Natural killer cell (primary cell): ENCODE results near the gene SEC24D. TPM values are rescaled to one million over a fixed set of nuclear protein-coding genes. Genes with fewer than 3 reads are reported as not detected.

Source experiments
- ATAC-seq, 3 donors: fragments of 150-1000 bp in 2 of 3; fragments of 200-7000 bp in 1 of 3; cut with Tn5 transposase; 1 replicate in 1 of 3; 2 replicates in 2 of 3; pipeline ENCODE4 v1.10.0; 2021; ENCODE audit warnings: mild to moderate bottlenecking in 2 of 3, moderate library complexity in 2 of 3
- DNase-seq, 2 donors: peaks; one replicate each; pipeline versions ENCODE4 v3.0.0 to v3.0.0-alpha.2; 2013 to 2021; ENCODE audit warnings: mixed read lengths in 1 of 2
- H3K27ac ChIP-seq: one replicate; pipeline ENCODE4 v1.5.1; 2013; ENCODE audit warnings: mild to moderate bottlenecking, low read length
- H3K27me3 ChIP-seq: one replicate; pipeline ENCODE4 v1.6.1; 2013; ENCODE audit warnings: low read length; ENCODE audit not compliant: control insufficient read depth, insufficient read depth
- H3K36me3 ChIP-seq: one replicate; pipeline ENCODE4 v1.6.1; 2013; ENCODE audit warnings: low read length; ENCODE audit not compliant: control insufficient read depth, insufficient read depth
- H3K4me1 ChIP-seq: one replicate; pipeline ENCODE4 v1.6.1; 2013; ENCODE audit warnings: low read length; ENCODE audit not compliant: control insufficient read depth, insufficient read depth
- H3K4me3 ChIP-seq: one replicate; pipeline ENCODE4 v1.5.1; 2013; ENCODE audit warnings: low read length
- H3K9me3 ChIP-seq: one replicate; pipeline ENCODE4 v1.6.1; 2013; ENCODE audit warnings: low read length; ENCODE audit not compliant: control insufficient read depth, insufficient read depth
- H3K27ac Mint-ChIP-seq, 2 donors: one replicate each; pipeline ENCODE4 v1.8.0; 2022; ENCODE audit warnings: mild to moderate bottlenecking in 2 of 2, mixed read lengths in 2 of 2, moderate library complexity in 1 of 2
- H3K27me3 Mint-ChIP-seq, 2 donors: one replicate each; pipeline ENCODE4 v1.8.0; 2022; ENCODE audit warnings: low read depth in 2 of 2, mixed read lengths in 2 of 2
- H3K36me3 Mint-ChIP-seq: one replicate; pipeline ENCODE4 v1.8.0; 2022; ENCODE audit warnings: mixed read lengths
- H3K4me1 Mint-ChIP-seq, 2 donors: one replicate each; pipeline ENCODE4 v1.8.0; 2022; ENCODE audit warnings: mixed read lengths in 2 of 2
- H3K4me3 Mint-ChIP-seq: one replicate; pipeline ENCODE4 v1.8.0; 2022; ENCODE audit warnings: mild to moderate bottlenecking, moderate library complexity, mixed read lengths
- H3K9me3 Mint-ChIP-seq, 2 donors: one replicate each; pipeline ENCODE4 v1.8.0; 2022; ENCODE audit warnings: mixed read lengths in 2 of 2
- WGBS: methylation state at CpG from one replicate; pipeline ENCODE4 v1.1.7; 2013; ENCODE audit warnings: missing lambda C conversion rate; ENCODE audit not compliant: insufficient coverage; 5-methylcytosine and 5-hydroxymethylcytosine counted together
- intact Hi-C: fragments of 100-400 bp; cut with micrococcal nuclease; formaldehyde crosslinking; loops from one replicate; pipeline ENCODE4 v1.14.2; 2022
- total RNA-seq, 4 donors: library from RNA; stranded (reverse); fragments of 120-200 nt in 1 of 4; gene quantifications; one replicate each; pipeline versions ENCODE4 v1.2.3 to v1.2.4, GENCODE V29; 2013 to 2022
- TF ChIP-seq, protein P1 (sequence below): fragments of 200-600 bp; IDR thresholded peaks from one replicate; pipeline ENCODE4 v1.8.0; 2022; ENCODE audit warnings: antibody characterized with exemption

Gene SEC24D
- total RNA-seq, 3 donors from 2014 or later (not counting 1 experiment from before 2014, with no cell fraction given) = 32.7 to 50.2 (median 35.2) TPM

DNA sequence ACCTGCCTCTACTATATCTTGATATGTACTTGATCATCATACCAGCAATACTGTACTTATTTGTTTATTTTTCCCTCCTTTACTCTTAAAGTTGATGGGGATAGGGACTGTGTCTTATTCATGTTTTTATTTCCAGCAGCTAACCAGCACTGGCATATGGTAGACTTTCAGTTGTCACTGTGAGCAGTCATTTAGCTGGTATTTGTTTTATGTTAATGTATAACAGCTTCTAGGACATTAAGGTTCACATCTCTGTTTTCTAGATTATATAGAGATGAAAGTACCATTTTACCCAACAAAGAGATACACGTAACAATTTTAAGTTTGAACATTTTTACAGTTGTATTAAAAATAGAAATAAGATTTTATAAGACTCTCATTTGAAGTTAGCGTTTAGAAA lies 132.8 kb downstream of the SEC24D start:
- no peak for ATAC-seq

DNA sequence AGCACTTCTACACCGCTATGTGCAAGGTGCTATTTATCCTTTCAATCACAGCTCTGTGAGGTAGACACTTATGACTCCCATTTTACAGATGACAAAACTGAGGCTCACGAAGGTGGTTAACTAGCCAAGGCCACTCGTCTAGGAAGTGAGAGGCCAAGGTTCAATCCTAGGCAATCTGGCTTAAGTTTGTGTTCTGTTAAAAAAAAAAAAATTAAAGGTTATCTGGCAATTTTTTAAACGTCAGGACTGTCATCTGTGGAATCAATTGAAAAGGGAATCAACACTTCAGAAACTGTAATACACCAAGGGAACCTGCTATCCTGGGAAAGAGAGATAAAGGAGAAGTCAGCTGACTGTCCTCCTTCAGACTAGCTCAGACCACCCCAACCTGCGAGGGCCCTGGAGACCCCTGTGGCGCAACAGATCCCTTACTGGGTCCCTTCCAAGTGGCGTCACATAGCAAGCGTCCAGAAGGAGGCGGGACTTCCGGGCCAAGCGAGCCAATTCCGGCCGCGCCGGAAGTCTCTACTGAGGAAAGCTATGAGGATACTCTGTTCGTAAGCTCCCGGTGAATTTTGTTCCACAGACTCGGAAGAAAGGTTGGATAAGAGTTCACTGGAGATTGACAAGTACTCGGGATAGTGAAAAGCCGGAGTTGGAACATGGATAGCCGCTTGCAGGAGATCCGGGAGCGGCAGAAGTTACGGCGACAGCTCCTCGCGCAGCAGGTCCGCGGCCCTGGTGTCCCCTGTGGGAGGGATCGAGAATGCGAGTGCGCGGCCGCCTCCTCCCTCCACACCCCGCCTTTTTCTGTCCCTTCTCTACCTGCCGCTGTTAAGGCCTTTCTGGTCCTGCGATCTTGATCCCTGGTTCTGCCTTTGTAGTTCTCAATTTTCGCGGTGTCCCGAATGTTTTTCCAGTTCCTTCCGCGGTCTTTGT lies 150.8 kb downstream of the SEC24D start, which contains the start of gene METTL14:
TSS of gene METTL14 (plus strand) at position 520 of the 939 bp plus-strand sequence. CDS start at position 663, 143 bp downstream.
- intact Hi-C loops = loop anchor here (1.0 to 2.0 kb wide), 2 partner anchors 94 to 406 kb away; no protein-coding TSS in a partner anchor
- peaks cover 18% of the 10 kb centered on the region for H3K36me3 ChIP-seq
- TF ChIP-seq, protein P1, sequence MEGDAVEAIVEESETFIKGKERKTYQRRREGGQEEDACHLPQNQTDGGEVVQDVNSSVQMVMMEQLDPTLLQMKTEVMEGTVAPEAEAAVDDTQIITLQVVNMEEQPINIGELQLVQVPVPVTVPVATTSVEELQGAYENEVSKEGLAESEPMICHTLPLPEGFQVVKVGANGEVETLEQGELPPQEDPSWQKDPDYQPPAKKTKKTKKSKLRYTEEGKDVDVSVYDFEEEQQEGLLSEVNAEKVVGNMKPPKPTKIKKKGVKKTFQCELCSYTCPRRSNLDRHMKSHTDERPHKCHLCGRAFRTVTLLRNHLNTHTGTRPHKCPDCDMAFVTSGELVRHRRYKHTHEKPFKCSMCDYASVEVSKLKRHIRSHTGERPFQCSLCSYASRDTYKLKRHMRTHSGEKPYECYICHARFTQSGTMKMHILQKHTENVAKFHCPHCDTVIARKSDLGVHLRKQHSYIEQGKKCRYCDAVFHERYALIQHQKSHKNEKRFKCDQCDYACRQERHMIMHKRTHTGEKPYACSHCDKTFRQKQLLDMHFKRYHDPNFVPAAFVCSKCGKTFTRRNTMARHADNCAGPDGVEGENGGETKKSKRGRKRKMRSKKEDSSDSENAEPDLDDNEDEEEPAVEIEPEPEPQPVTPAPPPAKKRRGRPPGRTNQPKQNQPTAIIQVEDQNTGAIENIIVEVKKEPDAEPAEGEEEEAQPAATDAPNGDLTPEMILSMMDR = no peak

More for the DNA sequence above, 132.8 kb downstream of the SEC24D start:
- H3K4me1 Mint-ChIP-seq = no peaks in the 10 kb centered on the region
- peaks cover 13% of the 10 kb centered on the region for H3K36me3 Mint-ChIP-seq
- Histone ChIP-seq H3K27me3 (no peaks in the 10 kb centered on the region), H3K27ac (no peak overlapping the region), H3K9me3 (no peaks in the 10 kb centered on the region), H3K4me1 (no peaks in the 10 kb centered on the region), H3K4me3 (no peak overlapping the region), H3K36me3 (peaks cover 67% of the 10 kb centered on the region)
- TF ChIP-seq, protein P1 = no peak
- DNase-seq = no peak
- H3K27ac Mint-ChIP-seq = no peak overlapping the region
- 100% methylated on average over 1 of the region's 2 CpGs for WGBS
- H3K27me3 Mint-ChIP-seq = no peaks in the 10 kb centered on the region
- H3K4me3 Mint-ChIP-seq = no peak overlapping the region
- intact Hi-C loops = no loop called here
- no peaks in the 10 kb centered on the region for H3K9me3 Mint-ChIP-seq

DNA sequence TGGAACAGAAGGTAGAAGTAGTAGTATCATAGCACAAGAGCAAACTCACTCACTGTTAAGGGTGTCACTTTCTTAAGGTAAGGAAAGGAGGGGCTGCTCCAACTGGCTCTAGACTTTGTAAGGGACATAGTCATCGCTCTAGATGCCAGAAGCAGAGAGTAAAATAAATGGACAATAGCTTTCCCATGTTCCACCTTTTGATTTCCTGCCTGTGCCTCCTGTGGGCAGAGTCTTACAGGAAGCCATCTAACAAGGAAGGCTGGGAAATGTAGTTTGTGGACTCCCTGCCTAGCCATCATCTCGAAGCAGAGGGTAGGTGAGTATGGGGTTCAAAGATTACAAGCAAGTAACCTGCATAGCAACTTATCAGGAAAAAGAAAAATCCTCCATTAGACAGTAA lies 152.4 kb downstream of the SEC24D start:
- no peaks in the 10 kb centered on the region for H3K27me3 ChIP-seq
- Mint-ChIP-seq H3K27me3 (peaks cover 21 to 24% of the 10 kb centered on the region in 2 donors), H3K4me3 (peak overlapping the region; percentile 42), H3K36me3 (no peaks in the 10 kb centered on the region), H3K27ac (no peak overlapping the region), H3K4me1 (peaks cover 21 to 26% of the 10 kb centered on the region in 2 donors), H3K9me3 (no peaks in the 10 kb centered on the region)
- H3K9me3 ChIP-seq = no peaks in the 10 kb centered on the region
- TF ChIP-seq, protein P1 = no peak
- H3K27ac ChIP-seq = no peak overlapping the region
- DNase-seq = no peak
- H3K36me3 ChIP-seq = peaks cover 6% of the 10 kb centered on the region
- 57% methylated on average over 1 of the region's 2 CpGs for WGBS
- no peak overlapping the region for H3K4me3 ChIP-seq
- H3K4me1 ChIP-seq = peaks cover 4% of the 10 kb centered on the region
- no peak for ATAC-seq
- intact Hi-C loops = no loop called here

More for the DNA sequence above, 150.8 kb downstream of the SEC24D start, which contains the start of gene METTL14:
- Histone ChIP-seq H3K4me3 (peak within 1 kb of the TSS; percentile 98), H3K27me3 (no peaks in the 10 kb centered on the region), H3K27ac (peak within 1 kb of the TSS; percentile 94), H3K9me3 (no peaks in the 10 kb centered on the region), H3K4me1 (peaks cover 4% of the 10 kb centered on the region)
- Mint-ChIP-seq H3K36me3 (no peaks in the 10 kb centered on the region), H3K27ac (peak within 1 kb of the TSS; percentile 96 to 97), H3K4me3 (peak within 1 kb of the TSS; percentile 97), H3K27me3 (peaks cover 14 to 24% of the 10 kb centered on the region in 2 donors), H3K9me3 (no peaks in the 10 kb centered on the region), H3K4me1 (peaks cover 21 to 26% of the 10 kb centered on the region in 2 donors)
- ATAC-seq (peak; percentile 94 to 96 (median 95)), DNase-seq (peak; percentile 86 to 92)
- 5% methylated on average over 41 of the region's 42 CpGs for WGBS
